Mucosa of gallbladder (tissue), 1 donor: ENCODE data around the gene RTN4RL1. TPM values are rescaled to one million over a fixed set of nuclear protein-coding genes. Genes with fewer than 3 reads are reported as not detected.
"Not testable (repeated sequence)": the region's sequence is repeated elsewhere in the genome, so short reads cannot be mapped to it uniquely, and the experiment has no call there.

Experiments used
- DNase-seq: peaks from one replicate; pipeline ENCODE4 v3.0.0-alpha.2; 2020; ENCODE audit warnings: low spot score
- total RNA-seq: library from RNA; stranded (reverse); gene quantifications from one replicate; pipeline ENCODE4 v1.2.1, GENCODE V29; 2021
- donor health status: DM: no; HTN: no; CAD: no.

RTN4RL1 gene
- total RNA-seq, 1 donor from 2014 or later, result 9.3 TPM

DNA sequence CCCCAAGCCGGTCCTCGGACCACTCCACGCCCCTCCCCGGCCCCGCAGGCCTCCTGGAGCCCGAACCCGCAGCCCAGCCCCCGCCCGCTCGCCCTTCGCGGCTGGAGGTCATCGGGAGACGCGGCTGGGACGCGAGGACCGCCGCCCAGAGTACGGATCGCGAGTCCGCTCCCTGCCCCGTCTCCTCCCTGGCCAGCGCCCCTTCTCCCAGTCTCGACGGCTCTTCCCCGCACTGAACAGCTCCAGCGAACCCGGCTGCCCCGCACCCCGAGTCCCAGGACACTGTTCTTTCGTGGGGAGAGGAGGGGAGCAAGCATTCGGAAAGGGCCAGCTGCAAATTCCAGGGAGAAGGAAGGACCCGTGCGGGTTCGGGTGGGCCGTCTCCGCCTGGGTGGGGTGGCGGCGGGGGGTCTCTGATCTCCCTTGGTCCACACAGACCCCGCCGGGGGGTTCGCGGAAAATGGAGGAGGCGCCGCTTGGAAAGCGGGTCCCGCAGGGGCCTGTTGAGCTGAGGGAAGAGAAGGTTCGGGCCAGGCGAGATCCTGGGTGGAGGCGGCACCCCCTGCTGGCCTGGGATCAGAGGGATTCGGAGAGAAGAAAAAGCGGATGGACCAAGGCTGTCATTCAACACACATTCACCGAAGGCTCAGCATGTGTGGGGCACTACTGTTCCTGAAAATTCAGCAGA lies 632 bp upstream of the RTN4RL1 start:
- DNase-seq, result peak; percentile 75

DNA sequence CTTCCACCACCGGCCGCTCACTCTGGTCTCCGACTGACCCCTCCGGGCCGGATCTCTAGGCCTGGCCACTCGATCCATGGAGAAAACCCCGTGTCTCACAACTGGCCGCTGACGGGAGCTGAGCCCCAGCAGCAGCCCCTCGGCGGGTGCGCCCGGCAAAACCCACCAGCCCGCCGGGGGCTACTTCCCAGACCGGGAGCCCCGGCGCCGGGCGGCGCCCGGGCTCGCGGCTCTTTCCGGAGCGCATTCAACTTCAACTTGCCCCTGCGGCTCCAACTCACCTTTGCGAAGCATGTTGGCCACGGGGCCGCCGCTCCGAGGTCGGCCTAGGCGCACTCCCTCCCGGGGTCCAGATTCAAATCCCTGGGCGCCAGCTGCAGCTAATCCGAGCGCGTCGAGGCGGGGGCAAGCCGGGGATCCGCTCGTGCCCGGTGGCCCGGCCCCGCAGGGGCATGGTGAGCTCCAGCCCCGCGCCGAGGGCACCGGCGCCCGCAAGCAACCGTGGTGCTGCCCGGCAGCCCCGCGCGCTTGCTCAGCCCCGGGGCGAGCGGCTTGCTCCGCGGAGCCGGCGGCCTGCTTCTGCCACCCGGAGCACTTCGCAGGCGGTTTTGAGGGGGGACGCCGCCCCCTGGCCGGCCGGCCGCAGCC lies 438 bp downstream of the RTN4RL1 start:
- DNase-seq, result no peak

DNA sequence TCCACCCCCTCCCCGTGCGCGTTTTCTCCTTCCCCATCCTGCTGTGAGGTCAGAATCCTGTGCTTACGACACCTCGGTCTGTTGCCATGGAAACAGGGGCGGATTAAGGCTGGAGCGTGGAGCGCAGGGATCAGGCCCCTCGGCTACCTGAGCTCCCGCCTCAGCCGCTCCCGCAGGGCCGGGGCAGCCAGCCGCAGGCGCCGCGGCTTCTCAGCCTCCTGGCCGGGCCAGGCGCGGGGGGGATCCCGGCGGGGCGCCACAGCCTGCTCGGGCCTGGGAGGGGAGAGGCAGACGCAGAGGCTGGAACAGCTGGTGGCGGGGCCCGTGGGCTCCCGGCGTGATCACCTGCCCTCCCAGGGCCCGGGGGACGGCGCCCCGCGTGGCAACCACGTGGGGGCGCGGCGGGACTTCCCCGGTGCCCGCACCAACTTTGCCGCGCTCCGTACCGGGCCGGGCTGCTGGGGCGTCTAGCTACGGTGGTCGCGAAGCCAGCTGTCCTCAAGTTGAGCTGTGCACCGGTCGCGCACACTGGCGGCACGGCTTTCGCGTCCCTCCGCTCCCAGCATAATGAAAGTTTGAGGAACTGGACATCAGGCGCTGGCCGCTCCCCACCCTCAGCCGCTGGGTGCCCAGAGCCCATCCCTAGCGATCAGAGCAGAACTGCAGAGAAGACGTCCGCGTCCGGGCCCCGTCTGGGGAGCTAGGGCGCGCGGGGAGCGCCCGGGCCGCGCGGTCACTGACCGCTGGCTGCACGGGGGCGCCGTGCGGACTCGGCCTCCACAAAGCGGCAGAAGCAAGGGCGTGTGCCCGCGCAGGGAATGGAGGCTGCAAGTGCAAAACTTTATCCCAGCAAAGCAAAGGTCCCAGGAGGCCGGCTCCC lies 1.2 kb downstream of the RTN4RL1 start:
- no peak for DNase-seq

DNA sequence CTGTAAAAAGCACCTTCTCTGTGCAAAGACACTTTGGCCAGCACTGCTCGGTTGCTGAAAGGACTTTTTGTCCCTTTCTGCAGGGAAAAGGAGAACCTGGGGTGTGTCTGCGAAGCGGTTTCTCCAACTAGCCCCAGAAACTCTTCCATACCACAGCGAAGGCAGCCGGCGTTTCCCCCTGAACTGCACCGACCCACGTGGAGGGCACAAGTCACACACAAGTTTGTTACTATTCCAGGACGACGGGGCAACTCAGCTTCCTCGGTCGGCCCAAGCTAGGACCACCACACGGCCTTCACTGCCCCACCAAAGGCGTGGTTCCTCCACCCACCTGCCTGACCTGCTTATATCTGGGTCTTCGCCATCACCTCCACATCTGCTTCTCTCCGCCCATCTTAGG lies 1.9 kb downstream of the RTN4RL1 start:
- no peak for DNase-seq

DNA sequence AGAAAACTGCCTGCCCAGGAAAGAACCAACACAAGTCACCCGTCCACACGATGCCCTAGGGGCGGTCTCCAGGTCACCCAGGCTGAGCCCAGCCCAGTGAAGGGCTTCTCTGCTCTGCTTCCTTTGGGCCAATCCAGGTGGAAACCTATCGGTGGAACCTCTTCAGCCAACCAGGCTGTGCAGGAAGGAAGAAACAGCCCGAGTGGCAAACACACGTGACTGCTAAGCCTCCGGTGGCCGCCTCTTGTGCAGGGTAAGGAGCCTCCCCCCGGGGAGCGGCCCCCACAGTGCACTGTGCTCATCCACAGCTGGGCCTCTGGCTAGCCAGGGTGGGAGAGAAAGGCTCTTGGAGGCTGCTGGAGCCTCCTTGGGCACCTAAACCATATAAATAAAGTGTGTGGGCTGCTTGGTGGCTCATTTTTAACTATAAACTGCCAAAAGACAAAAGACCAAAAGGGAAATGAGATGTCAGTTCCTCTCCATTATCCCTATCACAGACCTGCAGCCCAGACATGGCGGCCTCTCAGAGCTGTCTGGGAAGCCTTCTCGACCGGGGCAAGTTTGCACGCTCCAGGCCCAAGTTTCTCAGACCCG lies 2.4 kb downstream of the RTN4RL1 start:
- DNase-seq, result no peak

DNA sequence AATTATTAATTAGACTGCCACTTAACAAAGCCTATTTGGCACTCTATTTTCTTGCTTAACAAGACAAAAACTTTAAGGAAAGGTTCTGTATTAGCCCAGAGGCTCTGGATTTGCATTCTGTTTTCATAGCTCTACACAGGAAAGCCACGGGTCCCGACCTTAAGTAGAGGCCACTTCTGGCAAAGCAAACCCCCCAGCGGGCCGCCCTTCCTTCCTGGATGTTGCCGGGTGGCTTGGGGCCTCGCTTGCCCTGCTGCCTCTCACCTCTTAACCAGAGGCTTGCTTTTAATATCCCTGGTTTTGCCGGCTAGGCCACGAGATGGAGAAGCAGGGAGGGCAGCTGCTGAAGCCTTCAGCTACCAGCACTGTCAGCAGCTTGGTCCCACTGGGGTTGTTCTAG lies 4.4 kb downstream of the RTN4RL1 start:
- DNase-seq, result no peak

DNA sequence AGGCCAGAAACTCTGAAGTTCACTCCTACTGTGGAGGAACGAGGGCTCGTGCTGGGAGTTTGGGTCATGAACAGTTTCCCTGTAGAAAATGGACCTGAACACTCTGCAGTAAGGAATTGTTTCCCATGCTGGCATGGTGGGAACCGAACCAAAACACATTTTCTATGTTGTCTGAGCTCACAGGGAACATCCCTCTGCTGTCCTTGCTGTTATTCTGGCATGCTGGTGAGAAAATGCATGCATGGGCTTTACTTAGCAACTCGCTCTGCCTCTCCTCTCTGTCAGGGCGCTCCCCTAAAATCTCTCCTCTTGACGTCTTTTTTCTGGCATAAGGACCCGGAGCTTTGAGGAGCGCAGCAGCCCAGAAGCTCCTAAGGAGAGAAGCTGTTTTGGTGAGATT lies 5.4 kb downstream of the RTN4RL1 start:
- DNase-seq, result no peak

DNA sequence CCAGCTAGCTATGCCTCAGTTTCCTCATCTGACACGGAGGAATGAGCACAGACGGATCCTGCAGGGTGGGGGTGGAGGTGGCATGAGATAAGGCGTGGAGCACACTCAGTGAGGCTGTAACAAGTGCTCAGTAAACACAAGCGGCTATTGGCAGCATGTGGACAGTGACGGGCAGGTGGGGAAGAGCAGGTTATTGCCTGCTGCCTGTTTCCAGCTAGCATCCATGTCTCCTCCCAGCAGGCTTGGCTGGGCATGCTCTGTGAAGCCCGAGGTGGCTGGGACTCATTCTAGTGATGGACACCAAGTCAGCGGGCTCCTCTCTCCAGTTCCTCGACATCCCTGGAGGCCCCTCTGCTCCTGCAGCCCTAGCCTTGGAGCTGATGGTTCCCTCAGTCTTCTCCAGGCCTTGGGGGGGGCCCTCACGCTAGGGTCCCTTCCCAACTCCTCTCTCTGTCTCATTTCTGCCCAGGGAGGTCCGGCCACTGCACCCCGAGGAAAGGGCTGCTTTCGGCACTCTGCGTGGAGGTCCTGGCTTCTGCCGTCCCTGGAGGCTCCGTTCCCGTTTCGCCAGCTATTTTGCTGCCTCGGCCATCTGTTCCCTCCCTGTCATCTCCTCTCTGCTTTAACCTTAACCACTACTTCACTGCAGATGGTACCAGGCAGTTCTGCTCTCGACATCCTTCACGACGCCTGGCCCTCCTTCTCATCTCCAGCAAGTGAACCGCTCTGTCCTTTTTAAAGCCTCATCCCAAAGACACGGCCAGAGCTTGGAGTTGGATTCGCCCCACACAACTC lies 6.2 kb downstream of the RTN4RL1 start:
- DNase-seq, result no peak

DNA sequence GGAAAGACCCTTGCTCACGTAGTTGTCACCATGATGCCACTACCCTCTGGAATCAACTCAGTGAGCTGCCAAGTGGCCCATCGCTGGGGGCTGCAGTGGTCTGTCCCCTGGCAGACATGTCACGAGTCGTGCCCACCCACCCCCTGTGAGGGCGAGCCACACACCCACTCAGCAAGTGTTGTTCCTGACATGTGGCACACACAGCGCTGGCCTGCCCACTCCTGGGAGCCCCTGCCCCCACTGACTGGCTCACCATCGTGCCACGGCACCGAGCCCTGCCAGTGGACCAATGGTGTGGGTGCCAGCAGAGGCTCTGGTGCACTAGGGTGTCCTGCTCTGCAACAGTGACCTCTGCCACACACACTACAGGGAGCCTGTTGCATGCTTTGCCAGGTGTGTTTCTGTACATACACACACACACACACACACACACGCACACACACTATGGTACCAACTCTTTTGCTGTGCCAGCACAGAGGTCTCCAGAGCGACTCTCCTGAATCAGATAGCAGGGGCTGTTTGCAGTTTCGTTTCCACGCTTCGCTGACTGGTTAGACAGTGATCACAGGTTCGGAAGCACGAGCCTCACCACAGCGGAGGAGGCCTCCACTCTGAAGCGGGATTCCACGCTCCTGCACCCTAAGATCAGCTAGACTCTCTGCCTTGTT lies 7.7 kb downstream of the RTN4RL1 start:
- DNase-seq, result no peak

DNA sequence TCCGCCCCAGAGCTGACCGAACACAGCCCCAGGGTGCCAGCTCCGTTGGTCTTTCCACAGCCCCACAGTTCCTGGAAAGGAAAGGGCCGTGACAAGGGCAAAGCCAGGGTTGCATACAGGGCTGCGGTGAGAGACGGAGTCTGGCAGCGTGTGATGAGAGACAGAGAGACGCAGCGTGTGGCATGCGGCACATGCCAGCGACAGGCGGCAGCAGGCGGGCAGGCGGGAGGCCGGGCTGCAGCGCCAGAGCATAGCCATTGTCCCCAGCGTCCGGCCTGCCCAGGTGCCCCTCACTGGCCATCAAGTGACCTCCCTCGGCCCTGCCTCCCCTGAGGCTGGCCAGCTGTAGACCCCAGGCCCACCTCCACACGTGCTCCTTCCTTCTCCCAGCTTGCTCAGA lies 8.6 kb downstream of the RTN4RL1 start:
- DNase-seq, result no peak

DNA sequence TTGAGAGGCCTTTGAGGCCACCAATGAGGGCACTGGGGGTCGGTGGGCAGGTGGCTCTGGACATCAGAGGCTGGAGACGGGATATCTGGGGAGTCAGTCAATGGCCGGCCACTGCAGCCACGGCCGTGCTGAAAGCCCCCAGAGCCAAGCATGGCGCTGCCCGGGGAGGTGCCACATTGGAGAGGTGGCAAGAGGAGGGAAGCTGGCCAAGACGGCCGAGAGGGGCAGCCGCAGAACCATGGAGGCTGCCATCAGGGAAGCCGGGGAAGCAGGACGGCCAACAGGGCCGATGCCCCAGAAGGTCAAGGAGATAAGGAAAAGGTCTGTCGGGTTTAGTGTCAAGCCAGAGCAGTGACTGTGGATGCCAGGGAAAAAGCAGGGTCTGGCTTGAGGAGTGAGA lies 9.8 kb downstream of the RTN4RL1 start:
- no peak for DNase-seq

DNA sequence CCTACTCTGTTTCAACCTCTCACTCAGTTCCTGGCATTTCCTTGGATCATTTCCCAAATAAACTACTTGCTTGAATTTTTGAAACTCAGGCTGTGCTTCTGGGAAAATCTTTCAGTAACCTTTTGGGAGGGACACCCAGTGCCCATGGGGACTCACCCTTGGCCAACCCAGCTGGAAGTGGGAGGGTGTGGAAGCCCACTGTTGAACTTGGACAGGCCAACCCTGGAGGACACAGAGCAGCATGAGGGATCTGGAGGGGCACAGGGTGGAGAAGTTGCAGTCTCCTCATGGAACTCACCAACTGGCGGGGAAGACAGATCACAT lies 11.2 kb downstream of the RTN4RL1 start:
- no peak for DNase-seq

DNA sequence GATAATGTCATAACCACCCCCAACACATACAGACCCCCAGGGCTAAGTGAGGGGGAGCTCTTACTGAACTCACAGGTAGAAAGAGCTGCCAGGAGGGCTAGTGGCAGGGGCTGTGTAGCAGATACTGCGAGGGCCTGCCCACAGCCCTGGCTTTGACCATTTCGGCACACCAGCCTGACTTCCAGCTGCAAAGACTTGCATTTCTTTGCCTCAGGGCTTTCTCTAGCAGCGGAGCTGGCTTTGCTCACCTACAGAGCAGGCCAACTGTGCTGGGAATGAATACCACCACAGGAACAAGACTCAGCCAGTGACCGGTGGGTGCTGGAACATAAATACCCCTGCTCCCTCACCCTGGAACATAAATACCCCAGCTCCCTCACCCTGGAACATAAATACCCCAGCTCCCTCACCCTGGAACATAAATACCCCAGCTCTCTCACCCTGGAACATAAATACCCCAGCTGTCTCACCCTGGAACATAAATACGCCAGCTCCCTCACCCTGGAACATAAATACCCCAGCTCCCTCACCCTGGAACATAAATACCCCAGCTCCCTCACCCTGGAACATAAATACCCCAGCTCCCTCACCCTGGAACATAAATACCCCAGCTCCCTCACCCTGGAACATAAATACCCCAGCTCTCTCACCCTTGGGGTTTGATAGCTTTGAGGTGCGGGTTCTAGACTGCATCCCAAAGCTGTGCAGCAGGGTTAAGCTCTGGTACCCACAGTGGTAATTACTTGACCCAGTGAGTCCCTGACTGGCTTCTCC lies 11.7 kb downstream of the RTN4RL1 start:
- DNase-seq, result not testable (repeated sequence)

DNA sequence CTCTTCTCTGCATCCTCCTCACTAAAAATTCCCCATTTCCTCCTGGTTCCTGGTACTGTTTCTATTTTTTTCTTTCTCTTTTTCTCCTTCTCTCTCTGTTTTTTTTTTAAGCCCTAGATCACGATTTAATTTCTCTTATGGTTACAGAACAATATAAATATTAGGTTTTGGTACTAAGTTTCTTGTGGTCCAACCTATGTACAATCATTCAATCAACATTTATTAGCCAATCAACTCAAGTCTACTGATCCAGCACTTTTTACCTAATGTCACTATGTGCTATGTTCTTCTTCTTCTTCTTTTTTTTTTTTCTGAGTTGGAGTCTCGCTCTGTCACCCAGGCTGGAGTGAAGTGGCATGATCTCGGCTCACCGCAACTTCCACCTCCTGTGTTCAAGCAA lies 12.6 kb downstream of the RTN4RL1 start:
- DNase-seq, result no peak

DNA sequence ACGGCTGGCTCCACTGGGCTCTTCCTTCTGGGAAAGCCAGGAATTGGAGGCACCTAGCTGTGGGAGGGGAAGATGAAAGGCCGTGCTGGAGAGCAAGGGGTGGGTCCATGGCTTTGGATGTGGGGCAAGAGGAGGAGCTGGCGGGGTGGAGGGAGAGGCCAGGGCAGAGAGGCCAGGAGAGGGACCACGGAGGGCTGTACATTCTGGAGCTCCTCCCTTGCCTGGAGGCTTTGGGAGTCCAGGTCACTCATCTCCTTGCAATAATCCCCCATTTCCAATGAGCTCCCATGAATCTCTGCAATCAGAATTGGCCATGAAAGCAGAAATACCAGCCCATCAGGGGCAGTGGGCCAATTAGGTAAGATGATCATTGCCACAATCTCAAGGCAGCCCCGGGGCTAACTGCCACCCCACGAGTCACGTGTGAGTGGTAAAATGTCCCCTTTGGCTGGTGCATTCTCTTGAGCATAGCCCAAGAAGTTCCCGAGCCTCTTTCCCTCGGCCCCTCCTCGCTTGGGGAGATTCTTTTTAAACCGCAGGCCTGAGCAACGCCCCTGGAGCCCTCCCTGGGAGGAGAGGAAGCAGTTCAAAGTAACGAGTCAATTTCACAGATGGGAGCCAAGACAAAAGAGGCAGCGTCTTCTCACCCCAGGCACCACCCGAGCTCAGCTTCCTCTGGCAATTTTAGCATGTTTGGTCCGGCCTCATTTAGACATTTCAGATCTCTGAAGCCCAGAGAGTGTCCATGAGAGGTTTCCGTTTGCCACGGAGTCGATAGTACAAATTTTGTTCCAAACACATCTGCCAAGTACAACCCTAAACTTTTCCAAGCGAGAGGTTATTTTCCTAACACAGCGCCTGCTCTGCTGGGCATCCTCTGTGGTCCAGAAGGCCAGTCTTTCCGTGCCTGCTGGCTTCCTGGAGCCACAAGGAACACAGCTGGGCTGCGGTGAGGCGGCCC lies 13.4 kb downstream of the RTN4RL1 start:
- DNase-seq, result peak; percentile 41

DNA sequence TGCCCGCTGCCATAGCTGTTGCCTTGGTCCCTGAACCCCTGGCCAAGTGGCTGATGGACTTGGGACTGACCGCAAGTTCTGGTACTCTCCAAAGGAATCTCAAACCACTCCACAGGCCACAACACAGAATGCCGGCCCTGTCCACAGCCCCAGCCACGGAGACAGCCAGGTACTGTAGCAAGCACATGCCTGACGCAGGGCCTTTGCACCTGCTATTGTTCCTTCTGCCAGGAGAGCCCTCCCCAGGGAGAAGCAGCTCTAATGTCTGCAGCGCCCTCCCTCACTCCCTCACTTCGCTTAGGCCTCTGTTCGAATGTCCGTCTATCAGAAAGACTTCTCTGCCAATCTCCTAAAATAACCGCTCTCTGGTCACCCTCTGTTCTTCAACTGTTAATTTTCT lies 15.4 kb downstream of the RTN4RL1 start:
- no peak for DNase-seq

DNA sequence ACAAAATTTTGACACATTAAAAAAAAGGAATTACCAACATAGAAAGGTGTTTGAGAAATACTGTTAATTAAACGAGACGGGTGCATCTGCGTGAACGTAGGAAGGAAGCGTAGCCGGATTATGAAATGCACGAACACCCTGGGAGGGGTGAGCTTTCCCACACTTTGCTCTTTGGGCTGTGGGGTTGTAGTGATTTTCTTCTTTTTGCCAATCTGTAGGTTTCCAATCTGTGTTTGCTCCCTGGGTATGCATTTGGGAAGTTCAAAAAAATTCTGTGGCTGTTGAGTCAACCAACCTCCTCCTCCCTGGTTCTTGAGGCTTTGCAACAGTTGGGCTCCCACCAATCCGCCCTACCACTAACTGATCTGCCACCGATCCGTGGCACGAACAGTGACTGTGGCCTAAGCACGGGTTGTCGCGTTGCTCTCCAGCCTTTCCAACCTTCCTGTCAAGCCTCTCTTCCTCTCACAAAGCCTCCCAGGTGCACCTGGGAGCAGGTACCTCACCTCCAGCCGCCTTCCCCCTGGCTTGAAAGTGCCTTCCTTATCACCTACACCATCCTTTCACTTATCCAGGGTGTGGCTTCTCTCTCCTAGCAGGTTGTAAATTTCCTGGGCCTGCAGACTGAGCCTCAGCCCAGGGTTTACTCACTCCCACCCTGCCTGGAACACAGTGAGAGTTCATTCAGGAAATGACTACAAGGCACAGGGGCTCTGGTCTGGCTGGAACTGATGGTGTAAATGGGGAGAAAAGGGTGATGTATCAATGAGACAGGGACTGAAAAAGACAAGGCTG lies 16.6 kb downstream of the RTN4RL1 start:
- no peak for DNase-seq

DNA sequence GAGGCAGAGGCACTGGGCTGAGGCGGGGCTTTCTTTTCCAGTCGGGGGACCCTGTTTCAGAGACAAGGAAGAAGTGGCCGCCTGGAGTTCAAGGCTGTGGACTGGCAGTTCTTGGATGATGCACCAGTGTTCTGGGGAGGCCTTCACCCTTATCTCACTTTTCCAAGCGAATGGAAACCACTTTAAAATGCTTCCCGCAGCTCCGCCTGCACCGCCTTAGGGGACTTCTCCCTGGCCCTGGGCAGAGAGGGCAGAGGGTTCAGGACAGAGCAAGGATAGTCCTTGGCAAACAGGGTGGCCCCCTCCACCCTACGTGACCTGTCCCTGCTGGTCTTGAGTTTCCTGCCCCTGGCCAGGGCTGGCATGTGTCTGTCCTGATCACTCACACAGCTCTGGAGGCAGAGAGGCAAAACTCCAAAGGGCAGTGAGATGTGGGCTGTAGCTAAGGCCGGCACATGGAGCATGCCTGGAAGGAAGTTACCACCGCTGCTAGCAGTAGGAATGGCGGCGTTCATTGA lies 20.6 kb downstream of the RTN4RL1 start:
- DNase-seq, result no peak
